Measurements from ENCODE around the gene GSG1L.

GRCh38 chr16:28089992-28090365 lies 26.5 kb upstream of the GSG1L start:
- TF ChIP-seq NFRKB (IDR thresholded peaks at IDR 0.05) (no peak), BHLHE40 (IDR thresholded peaks at IDR 0.05; ENCODE audit: borderline replicate concordance) (no peak), ELF4 (IDR thresholded peaks at IDR 0.05) (no peak), FOXK2 (IDR thresholded peaks at IDR 0.05) (no peak)
